Small intestine (tissue), 7 donors: ENCODE data around the gene CNST. TPM values are rescaled to one million over a fixed set of nuclear protein-coding genes. Genes with fewer than 3 reads are reported as not detected.
"Not testable (repeated sequence)": the region's sequence is repeated elsewhere in the genome, so short reads cannot be mapped to it uniquely, and the experiment has no call there.

Experiments used
- DNase-seq, 2 donors: peaks; one replicate each; pipeline versions ENCODE4 v3.0.0 to v3.0.0-alpha.2; 2013
- FAIRE-seq: peaks from 2 replicates; lab custom pipeline; 2012; peaks lifted over from hg19 to GRCh38; lab: Jason Lieb, UNC
- H3K27ac ChIP-seq, 3 donors: one replicate each; pipeline ENCODE4 v1.5.1; 2013; ENCODE audit warnings: low read length in 2 of 3, mild to moderate bottlenecking in 2 of 3, control low read depth in 1 of 3, inconsistent platforms in 1 of 3, low read depth in 1 of 3, moderate library complexity in 1 of 3
- H3K27me3 ChIP-seq, 3 donors: one replicate each; pipeline ENCODE4 v1.6.1; 2013; ENCODE audit warnings: low read length in 3 of 3, inconsistent platforms in 1 of 3; ENCODE audit not compliant: control insufficient read depth in 3 of 3, insufficient read depth in 3 of 3
- H3K36me3 ChIP-seq, 3 donors: one replicate each; pipeline ENCODE4 v1.6.1; 2013; ENCODE audit warnings: low read length in 3 of 3, inconsistent platforms in 1 of 3, low read depth in 1 of 3, mild to moderate bottlenecking in 1 of 3, moderate library complexity in 1 of 3; ENCODE audit not compliant: control insufficient read depth in 3 of 3, insufficient read depth in 2 of 3
- H3K4me1 ChIP-seq, 3 donors: one replicate each; pipeline ENCODE4 v1.6.1; 2013; ENCODE audit warnings: low read length in 2 of 3, inconsistent platforms in 1 of 3, low read depth in 1 of 3, mild to moderate bottlenecking in 1 of 3, moderate library complexity in 1 of 3; ENCODE audit not compliant: control insufficient read depth in 3 of 3, insufficient read depth in 2 of 3
- H3K4me3 ChIP-seq, 3 donors: one replicate each; pipeline ENCODE4 v1.5.1; 2013; ENCODE audit warnings: low read length in 3 of 3, control low read depth in 1 of 3, inconsistent platforms in 1 of 3, low read depth in 1 of 3, mild to moderate bottlenecking in 1 of 3, moderate library complexity in 1 of 3
- H3K9me3 ChIP-seq, 2 donors: one replicate each; pipeline ENCODE4 v1.6.1; 2013; ENCODE audit warnings: low read depth in 1 of 2, low read length in 1 of 2; ENCODE audit not compliant: control insufficient read depth in 2 of 2, insufficient read depth in 1 of 2
- WGBS, 3 donors: extraction: QIAGEN DNeasy Blood & Tissue Kit; methylation state at CpG; one replicate each; pipeline ENCODE4 v1.1.7; 2013; 5-methylcytosine and 5-hydroxymethylcytosine counted together
- polyA plus RNA-seq, 4 donors: library from polyadenylated mRNA; stranded (reverse) in 3 of 4; unstranded in 1 of 4; fragments of 200-250 nt in 3 of 4; fragments of 120-200 nt in 1 of 4; gene quantifications; one replicate each; pipeline versions ENCODE4 v1.2.1 to v1.2.3, GENCODE V29; 2013
- donor health status: healthy with polysubstance abuse.
- donor health status: control.
- donor health status: control.
- donor health status: Bipolar disorder and iron deficiency.
- donor health status: healthy.

CNST gene
- polyA plus RNA-seq, 4 donors, result 9.6 to 22.6 (median 12.4) TPM

DNA sequence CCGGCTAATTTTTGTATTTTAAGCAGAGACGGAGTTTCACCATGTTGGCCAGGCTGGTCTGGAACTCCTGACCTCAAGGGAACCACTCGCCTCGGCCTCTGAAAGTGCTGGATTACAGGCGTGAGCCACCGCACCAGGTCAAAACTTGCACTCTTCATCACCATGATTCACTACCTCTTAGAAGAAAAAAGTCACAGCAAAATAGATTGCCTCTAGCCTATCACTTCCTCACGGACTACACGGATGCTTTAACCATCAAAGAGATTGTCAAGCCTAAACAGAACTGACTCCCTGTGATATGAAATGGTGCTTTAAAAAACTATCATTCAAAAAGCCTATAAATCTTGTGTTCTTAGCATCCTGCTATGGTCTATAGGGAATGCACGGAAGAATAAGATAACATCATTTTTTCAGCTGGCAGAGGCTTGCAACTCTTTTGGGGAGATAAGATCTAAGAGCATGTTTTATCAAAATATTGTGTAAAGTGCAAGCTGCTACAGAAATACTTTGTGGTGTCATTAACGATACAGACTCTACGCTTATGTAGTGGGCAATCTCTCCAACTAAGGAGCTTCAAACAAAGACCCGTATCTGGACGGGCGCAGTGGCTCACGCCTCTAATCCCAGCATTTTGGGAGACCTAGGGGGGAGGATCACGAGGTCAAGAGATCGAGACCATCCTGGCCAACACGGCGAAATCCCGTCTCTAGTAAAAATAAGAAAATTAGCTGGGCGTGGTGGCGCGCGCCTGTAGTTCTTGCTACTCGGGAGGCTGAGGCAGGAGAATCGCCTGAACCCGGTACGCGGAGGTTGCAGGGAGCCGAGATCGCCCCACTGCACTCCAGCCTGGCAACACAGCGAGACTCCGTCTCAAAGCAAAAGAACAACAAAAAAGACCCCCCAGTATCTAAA lies 1.2 kb upstream of the CNST start:
- WGBS, 3 donors, result 22 to 28% (median 22%) methylated on average over 33 of the region's 33 CpGs
- H3K27me3 ChIP-seq, result no peaks in the 10 kb centered on the region
- peak overlapping the region; percentile 86 to 94 (median 90) for H3K4me3 ChIP-seq
- peaks cover 0 to 14% (median 0%) of the 10 kb centered on the region in 3 donors for H3K36me3 ChIP-seq
- H3K4me1 ChIP-seq, result peaks cover 3 to 11% (median 8%) of the 10 kb centered on the region in 3 donors
- H3K9me3 ChIP-seq, result no peaks in the 10 kb centered on the region
- H3K27ac ChIP-seq, result peak overlapping the region in 2 of 3 donors; percentile 76 to 86
- FAIRE-seq, result no peak
- no peak for DNase-seq

DNA sequence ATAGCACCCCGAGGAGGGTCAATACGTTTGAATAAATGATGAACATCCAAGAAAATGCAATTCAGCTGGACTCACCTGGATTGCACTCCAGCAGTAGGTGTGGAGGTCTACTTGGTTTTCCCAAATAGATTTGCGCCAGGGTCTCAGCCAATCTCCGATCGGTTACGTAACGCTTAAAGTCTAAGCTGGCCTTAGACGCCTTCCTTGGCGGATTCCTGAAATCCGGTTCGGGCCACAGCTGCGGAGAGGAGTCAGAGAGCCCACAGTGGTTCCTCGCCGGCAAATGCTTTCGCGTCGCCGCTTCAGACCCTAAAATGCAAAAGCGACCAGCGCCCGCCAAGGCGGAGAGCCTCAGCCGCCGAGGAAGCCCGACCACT lies 517 bp upstream of the CNST start:
- H3K36me3 ChIP-seq, result peaks cover 0 to 10% (median 0%) of the 10 kb centered on the region in 3 donors
- peak overlapping the region; percentile 51 to 86 (median 76) for H3K27ac ChIP-seq
- DNase-seq (no peak), FAIRE-seq (no peak)
- peaks cover 3 to 11% (median 8%) of the 10 kb centered on the region in 3 donors for H3K4me1 ChIP-seq
- H3K9me3 ChIP-seq, result no peaks in the 10 kb centered on the region
- 0 to 1% (median 0%) methylated on average over 25 of the region's 25 CpGs for WGBS, 3 donors
- no peaks in the 10 kb centered on the region for H3K27me3 ChIP-seq
- peak overlapping the region; percentile 86 to 94 (median 90) for H3K4me3 ChIP-seq

DNA sequence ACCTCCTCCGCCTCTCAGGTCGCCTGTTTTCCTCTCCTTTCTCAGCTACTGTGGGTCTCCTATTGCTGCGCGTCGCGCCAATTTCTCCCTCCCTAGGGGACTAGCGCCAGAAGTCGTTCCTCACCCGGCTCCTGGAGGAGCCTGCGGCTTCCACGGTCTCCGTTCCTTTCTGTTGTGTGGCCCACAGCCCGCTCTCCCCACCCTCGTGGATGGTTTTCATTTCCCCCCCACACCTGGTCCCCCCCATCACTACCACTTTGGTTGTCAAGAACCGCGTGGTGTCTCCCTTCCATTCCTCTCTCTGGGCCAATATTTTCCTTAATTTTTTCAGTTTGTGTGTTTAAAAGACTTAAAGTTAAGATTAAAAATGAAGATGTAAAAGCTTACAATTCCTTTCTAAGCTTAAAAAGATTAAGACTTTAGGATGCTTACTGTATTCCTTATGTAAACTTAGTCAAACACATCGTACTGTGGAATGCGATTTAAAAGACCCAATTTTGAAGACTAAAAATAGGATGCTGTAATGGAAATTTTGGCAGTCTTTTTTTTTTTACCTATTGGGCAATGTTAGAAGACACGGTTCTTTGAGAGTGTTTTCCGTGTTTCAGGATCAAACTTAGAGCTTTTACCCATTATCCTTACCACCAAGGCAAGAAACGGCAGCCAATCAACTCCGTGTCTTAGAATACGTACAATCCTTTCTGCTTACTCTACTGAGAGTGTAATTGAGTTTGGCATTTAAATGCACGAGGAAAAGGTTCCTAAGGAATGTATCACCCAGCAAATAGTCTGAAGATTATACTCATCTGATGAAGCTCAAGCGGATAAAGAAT lies 773 bp downstream of the CNST start:
- peaks cover 0 to 8% (median 0%) of the 10 kb centered on the region in 3 donors for H3K36me3 ChIP-seq
- H3K9me3 ChIP-seq, result no peaks in the 10 kb centered on the region
- H3K4me1 ChIP-seq, result peaks cover 3 to 11% (median 8%) of the 10 kb centered on the region in 3 donors
- FAIRE-seq (no peak), DNase-seq (peak; percentile 44)
- WGBS, 3 donors, result 1% methylated on average over 25 of the region's 25 CpGs
- peak overlapping the region; percentile 87 to 97 (median 96) for H3K27ac ChIP-seq
- H3K4me3 ChIP-seq, result peak overlapping the region; percentile 90 to 94 (median 94)
- H3K27me3 ChIP-seq, result no peaks in the 10 kb centered on the region

GRCh38 chr1:246567646-246568235 lies 1.5 kb downstream of the CNST start:
- Histone ChIP-seq H3K9me3 (no peaks in the 10 kb centered on the region), H3K36me3 (peaks cover 0 to 7% (median 0%) of the 10 kb centered on the region in 3 donors), H3K4me3 (peak overlapping the region in 1 of 3 donors; percentile 90), H3K27ac (peak overlapping the region in 2 of 3 donors; percentile 45 to 97), H3K4me1 (peaks cover 3 to 11% (median 8%) of the 10 kb centered on the region in 3 donors), H3K27me3 (no peaks in the 10 kb centered on the region)
- FAIRE-seq, result no peak
- WGBS, 3 donors, result 48 to 52% (median 50%) methylated on average over 4 of the region's 4 CpGs
- DNase-seq, result no peak

DNA sequence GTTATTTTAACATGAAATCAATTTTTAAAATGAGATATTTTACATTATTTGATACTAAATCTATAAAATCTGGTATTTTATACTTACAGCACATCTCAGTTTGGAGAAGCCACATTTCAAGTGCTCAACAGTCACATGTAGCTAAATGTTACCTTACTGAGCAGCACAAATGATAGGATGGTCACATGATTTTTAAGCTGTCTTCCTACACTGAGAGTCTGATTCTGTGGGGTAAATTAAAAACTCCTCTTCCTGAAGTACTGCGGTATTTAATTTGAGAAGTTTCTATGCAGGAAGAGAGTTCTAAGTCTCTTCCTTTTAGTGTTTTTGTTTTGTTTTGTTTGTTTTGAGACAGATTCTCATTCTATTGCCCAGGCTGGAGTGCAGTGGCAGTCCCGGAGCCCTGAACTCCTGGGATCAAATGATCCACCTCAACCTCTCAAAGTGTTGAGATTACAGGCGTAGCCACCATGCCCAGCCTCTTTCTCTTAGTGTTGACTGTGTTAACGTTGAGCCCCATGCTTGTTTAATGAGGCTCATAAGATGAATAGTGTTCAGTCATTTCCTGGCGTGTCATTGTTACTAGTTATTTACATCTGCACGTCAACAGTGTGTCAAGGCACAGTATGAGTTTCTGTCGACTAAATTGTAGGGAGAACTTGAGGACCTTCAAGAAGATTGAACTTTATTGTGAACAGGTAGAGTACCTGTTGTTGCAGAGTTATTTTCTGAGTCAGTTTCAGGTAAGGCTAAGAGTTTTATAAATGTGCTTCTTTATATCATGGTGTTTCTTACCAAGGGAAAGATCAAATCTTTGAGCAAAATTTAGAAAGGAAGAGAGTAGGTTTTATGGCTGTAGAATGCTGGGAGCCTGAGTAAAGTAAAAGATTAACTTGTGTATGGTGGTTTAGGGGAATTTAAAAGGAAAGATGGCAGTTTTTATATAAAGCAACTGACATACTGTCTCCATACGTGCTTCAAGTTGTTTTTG lies 3.3 kb downstream of the CNST start:
- FAIRE-seq (no peak), DNase-seq (peak in 1 of 2 donors; percentile 30)
- WGBS, 3 donors, result 38 to 59% (median 46%) methylated on average over 8 of the region's 8 CpGs
- Histone ChIP-seq H3K4me3 (no peak overlapping the region), H3K27ac (peak overlapping the region in 2 of 3 donors; percentile 32 to 85), H3K27me3 (no peaks in the 10 kb centered on the region), H3K9me3 (no peaks in the 10 kb centered on the region), H3K4me1 (peaks cover 3 to 13% (median 6%) of the 10 kb centered on the region in 3 donors), H3K36me3 (peaks cover 0 to 2% (median 0%) of the 10 kb centered on the region in 3 donors)

DNA sequence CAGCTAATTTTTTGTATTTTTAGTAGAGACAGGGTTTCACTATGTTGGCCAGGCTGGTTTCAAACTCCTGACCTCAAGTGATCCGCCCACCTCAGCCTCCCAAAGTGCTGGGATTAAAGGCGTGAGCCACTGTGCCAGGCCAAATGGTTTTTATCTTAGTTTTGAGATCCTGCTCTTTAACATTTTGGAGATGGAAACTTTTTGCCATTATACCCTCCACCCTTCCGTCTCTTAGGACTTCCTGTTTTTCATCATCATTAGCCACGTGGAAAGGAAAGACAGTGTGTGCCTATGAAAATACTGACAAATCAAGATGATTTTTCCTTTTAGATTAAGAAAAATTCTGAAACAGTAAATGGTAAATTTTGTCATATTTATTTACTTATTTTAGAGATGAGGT lies 5.1 kb downstream of the CNST start:
- not testable (repeated sequence) for H3K4me3 ChIP-seq, FAIRE-seq, DNase-seq, H3K36me3 ChIP-seq, H3K27me3 ChIP-seq, H3K9me3 ChIP-seq, H3K4me1 ChIP-seq
- 59 to 88% (median 79%) methylated on average over 4 of the region's 4 CpGs for whole genome bisulfite sequencing, 3 donors
- H3K27ac ChIP-seq, result peak overlapping the region in 1 of 3 donors; percentile 83

GRCh38 chr1:246571953-246572352 lies 5.7 kb downstream of the CNST start:
- H3K4me1 ChIP-seq, result peaks cover 0 to 7% (median 2%) of the 10 kb centered on the region in 3 donors
- FAIRE-seq (no peak), DNase-seq (no peak)
- WGBS, 3 donors, result 96 to 100% (median 98%) methylated on average over 1 of the region's 1 CpG
- peaks cover 0 to 2% (median 0%) of the 10 kb centered on the region in 3 donors for H3K36me3 ChIP-seq
- H3K27ac ChIP-seq, result peak overlapping the region in 1 of 3 donors; percentile 68
- no peaks in the 10 kb centered on the region for H3K9me3 ChIP-seq
- no peaks in the 10 kb centered on the region for H3K27me3 ChIP-seq
- no peak overlapping the region for H3K4me3 ChIP-seq
